Peyer's patch (tissue), 4 donors: ENCODE results near the gene ADIPOR2. TPM values are rescaled to one million over a fixed set of nuclear protein-coding genes. Genes with fewer than 3 reads are reported as not detected.
"Not testable (repeated sequence)": the region's sequence is repeated elsewhere in the genome, so short reads cannot be mapped to it uniquely, and the experiment has no call there.

Experiments used
- DNase-seq, 3 donors: peaks; one replicate each; pipeline ENCODE4 v3.0.0-alpha.2; 2017 to 2019
- H3K27ac ChIP-seq, 4 donors: fragments of 200-600 bp; sonication (generic); one replicate each; pipeline ENCODE4 v1.5.1; 2016 to 2019
- H3K27me3 ChIP-seq, 2 donors: fragments of 200-600 bp; sonication (generic); one replicate each; pipeline ENCODE4 v1.5.1; 2019
- H3K36me3 ChIP-seq, 3 donors: fragments of 200-600 bp; sonication (generic); one replicate each; pipeline ENCODE4 v1.5.1; 2016 to 2019
- H3K4me1 ChIP-seq, 4 donors: fragments of 200-600 bp; sonication (generic); one replicate each; pipeline ENCODE4 v1.5.1; 2016 to 2019
- H3K4me3 ChIP-seq, 4 donors: fragments of 200-600 bp; sonication (generic); 1 replicate in 3 of 4; 2 replicates in 1 of 4; pipeline ENCODE4 v1.5.1; 2016 to 2019; ENCODE audit warnings: mild to moderate bottlenecking in 1 of 4
- H3K9me3 ChIP-seq, 4 donors: fragments of 200-600 bp; sonication (generic); one replicate each; pipeline ENCODE4 v1.5.1; 2016 to 2019; ENCODE audit warnings: mild to moderate bottlenecking in 1 of 4
- POLR2A ChIP-seq, 2 donors: fragments of 450-650 bp; IDR thresholded peaks; one replicate each; pipeline ENCODE4 v1.5.1; 2017; ENCODE audit warnings: antibody characterized with exemption in 2 of 2, mild to moderate bottlenecking in 2 of 2, moderate library complexity in 2 of 2
- total RNA-seq, 4 donors: library from RNA; depleted of rRNA; stranded (reverse); fragments of >200 nt; gene quantifications; one replicate each; pipeline ENCODE4 v1.1.0, GENCODE V29; 2016
- TF ChIP-seq, protein P1 (sequence below), 6 experiments: fragments of 450-650 bp in 4 of 6; fragments of 200-600 bp in 2 of 6; sonication (generic) in 1 of 6; IDR thresholded peaks; one replicate each; pipeline ENCODE4 v1.5.1; 2017 to 2019; ENCODE audit warnings: antibody characterized with exemption in 6 of 6, mild to moderate bottlenecking in 3 of 6, moderate library complexity in 1 of 6

ADIPOR2 gene
- total RNA-seq, 4 donors from 2014 or later: 26.4 to 89.1 (median 73.9) TPM

DNA sequence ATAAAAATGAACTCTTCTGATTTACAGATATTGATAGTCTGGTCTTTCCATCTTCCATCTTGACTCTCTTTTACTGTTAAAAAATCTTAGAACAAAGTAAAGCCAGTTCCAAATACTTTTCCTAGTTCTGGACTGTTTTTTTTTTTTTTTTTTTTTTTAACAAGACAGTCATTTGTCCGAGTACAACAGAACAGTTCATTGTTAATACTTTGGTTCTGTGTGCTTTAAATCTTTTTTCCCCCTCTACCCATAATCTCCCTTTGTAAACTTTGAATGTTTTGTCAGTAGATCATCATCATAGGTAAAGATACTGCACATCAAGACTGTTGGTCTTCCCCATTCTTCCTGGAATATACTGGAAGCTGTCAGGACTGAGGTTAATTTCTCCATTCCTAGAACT, 38.0 kb downstream of the ADIPOR2 start:
- H3K9me3 ChIP-seq: no peaks in the 10 kb centered on the region
- H3K4me3 ChIP-seq: no peak overlapping the region
- H3K36me3 ChIP-seq: no peaks in the 10 kb centered on the region
- DNase-seq: no peak
- no peak for TF ChIP-seq POLR2A (IDR thresholded peaks at IDR 0.05)
- TF ChIP-seq, protein P1, sequence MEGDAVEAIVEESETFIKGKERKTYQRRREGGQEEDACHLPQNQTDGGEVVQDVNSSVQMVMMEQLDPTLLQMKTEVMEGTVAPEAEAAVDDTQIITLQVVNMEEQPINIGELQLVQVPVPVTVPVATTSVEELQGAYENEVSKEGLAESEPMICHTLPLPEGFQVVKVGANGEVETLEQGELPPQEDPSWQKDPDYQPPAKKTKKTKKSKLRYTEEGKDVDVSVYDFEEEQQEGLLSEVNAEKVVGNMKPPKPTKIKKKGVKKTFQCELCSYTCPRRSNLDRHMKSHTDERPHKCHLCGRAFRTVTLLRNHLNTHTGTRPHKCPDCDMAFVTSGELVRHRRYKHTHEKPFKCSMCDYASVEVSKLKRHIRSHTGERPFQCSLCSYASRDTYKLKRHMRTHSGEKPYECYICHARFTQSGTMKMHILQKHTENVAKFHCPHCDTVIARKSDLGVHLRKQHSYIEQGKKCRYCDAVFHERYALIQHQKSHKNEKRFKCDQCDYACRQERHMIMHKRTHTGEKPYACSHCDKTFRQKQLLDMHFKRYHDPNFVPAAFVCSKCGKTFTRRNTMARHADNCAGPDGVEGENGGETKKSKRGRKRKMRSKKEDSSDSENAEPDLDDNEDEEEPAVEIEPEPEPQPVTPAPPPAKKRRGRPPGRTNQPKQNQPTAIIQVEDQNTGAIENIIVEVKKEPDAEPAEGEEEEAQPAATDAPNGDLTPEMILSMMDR (IDR thresholded peaks at IDR 0.05): no peak
- H3K27ac ChIP-seq: no peak overlapping the region
- peaks cover 0 to 4% (median 0%) of the 10 kb centered on the region in 4 donors for H3K4me1 ChIP-seq
- H3K27me3 ChIP-seq: no peaks in the 10 kb centered on the region

GRCh38 chr12:1731019-1731687, 40.3 kb downstream of the ADIPOR2 start:
- H3K9me3 ChIP-seq: no peaks in the 10 kb centered on the region
- H3K4me1 ChIP-seq: peaks cover 0 to 4% (median 0%) of the 10 kb centered on the region in 4 donors
- no peak for DNase-seq
- H3K27me3 ChIP-seq: no peaks in the 10 kb centered on the region
- H3K36me3 ChIP-seq: no peaks in the 10 kb centered on the region
- no peak overlapping the region for H3K27ac ChIP-seq
- no peak overlapping the region for H3K4me3 ChIP-seq
- no peak for TF ChIP-seq POLR2A (IDR thresholded peaks at IDR 0.05)
- TF ChIP-seq, protein P1 (IDR thresholded peaks at IDR 0.05): no peak

DNA sequence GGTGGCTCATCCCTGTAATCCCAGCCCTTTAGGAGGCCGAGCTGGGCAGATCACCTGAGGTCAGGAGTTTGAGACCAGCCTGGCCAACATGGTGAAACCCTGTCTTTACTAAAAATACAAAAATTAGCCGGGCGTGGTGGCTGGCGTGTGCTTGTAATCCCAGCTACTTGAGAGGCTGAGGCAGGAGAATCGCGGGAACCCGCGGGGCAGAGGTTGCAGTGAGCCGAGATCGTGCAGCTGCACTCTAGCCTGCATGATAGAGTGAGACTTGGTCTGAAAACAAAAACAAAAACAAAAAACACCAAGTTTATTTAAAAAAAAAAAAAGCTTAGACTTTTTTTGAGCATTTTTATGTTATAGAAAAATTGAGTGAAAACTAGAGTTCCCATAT, 40.8 kb downstream of the ADIPOR2 start:
- not testable (repeated sequence) for DNase-seq, H3K27ac ChIP-seq

DNA sequence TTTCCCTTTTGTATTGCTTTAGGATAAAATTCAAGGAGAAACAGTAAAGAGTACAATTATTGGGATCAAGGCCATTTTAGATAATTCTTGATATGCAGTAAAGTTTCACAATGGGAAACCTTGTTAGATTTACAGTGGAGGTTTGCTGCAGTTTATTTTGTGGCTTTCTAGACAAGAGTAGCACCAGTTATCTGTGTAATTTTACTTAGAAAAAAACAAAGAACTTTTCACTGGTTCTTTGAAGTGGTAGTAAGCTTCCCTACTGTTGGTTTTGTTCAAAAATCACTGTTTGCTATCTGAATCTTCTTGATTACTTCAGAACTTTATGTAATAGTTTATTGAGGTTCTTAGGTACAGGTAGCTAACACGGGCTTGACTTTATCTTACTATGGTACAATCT, 42.0 kb downstream of the ADIPOR2 start:
- no peak for TF ChIP-seq POLR2A (IDR thresholded peaks at IDR 0.05)
- TF ChIP-seq, protein P1 (IDR thresholded peaks at IDR 0.05): no peak
- Histone ChIP-seq H3K27ac (no peak overlapping the region), H3K4me3 (no peak overlapping the region), H3K9me3 (no peaks in the 10 kb centered on the region), H3K4me1 (peaks cover 0 to 9% (median 0%) of the 10 kb centered on the region in 4 donors), H3K36me3 (no peaks in the 10 kb centered on the region), H3K27me3 (no peaks in the 10 kb centered on the region)
- no peak for DNase-seq

More for the DNA sequence above, 40.8 kb downstream of the ADIPOR2 start:
- H3K9me3 ChIP-seq, H3K4me3 ChIP-seq, H3K36me3 ChIP-seq, H3K27me3 ChIP-seq, H3K4me1 ChIP-seq: not testable (repeated sequence)

DNA sequence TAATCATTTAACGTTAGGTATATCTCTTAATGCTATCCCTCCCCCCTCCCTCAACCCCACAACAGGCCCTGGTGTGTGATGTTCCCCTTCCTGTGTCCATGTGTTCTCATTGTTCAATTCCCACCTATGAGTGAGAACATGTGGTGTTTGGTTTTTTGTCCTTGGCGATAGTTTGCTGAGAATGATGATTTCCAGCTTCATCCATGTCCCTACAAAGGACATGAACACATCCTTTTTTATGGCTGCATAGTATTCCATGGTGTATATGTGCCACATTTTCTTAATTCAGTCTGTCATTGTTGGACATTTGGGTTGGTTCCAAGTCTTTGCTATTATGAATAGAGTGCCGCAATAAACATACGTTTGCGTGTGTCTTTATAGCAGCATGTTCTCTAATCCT, 42.8 kb downstream of the ADIPOR2 start:
- not testable (repeated sequence) for H3K4me3 ChIP-seq, H3K27ac ChIP-seq, DNase-seq, H3K9me3 ChIP-seq, H3K27me3 ChIP-seq, H3K36me3 ChIP-seq
- peaks cover 0 to 17% (median 0%) of the 10 kb centered on the region in 4 donors for H3K4me1 ChIP-seq

DNA sequence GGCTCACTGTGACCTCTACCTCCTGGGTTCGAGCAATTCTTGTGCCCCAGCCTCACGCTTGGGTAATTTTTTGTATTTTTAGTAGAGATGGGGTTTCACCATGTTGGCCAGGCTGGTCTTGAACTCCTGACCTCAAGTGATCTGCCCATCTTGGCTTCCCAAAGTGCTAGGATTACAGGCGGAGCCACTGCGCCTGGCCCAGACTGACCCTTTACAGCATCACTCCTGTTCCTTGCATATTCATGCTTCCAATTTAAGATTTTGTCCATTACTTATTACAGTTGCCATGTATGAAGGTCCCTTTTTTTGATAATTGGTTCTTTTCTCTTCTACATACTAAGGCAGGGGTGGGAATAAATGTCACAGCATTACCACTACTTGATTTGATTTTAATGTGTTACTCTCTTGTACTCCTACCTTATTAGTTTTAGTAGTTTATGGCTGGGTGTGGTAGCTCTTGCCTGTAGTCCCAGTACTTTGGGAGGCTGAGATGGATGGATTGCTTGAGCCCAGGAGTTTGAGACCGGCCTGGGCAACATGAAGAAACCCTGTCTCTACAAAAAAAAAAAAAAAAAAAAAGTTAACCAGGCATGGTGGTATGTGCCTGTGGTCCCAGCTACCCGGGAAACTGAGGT, 46.9 kb downstream of the ADIPOR2 start:
- H3K9me3 ChIP-seq: no peaks in the 10 kb centered on the region
- DNase-seq: no peak
- H3K4me3 ChIP-seq: no peak overlapping the region
- no peak overlapping the region for H3K27ac ChIP-seq
- H3K4me1 ChIP-seq: peaks cover 0 to 15% (median 0%) of the 10 kb centered on the region in 4 donors
- H3K36me3 ChIP-seq: no peaks in the 10 kb centered on the region
- no peaks in the 10 kb centered on the region for H3K27me3 ChIP-seq
- TF ChIP-seq, protein P1 (IDR thresholded peaks at IDR 0.05): no peak
- no peak for TF ChIP-seq POLR2A (IDR thresholded peaks at IDR 0.05)
